H1 (cell line): Measurements from ENCODE around the gene RAD51B.

Source experiments
- EP300 ChIP-seq, 2 experiments: IDR thresholded peaks; 1 replicate in 1 of 2; 2 replicates in 1 of 2; pipeline ENCODE4 v1.6.1; 2011 to 2012; ENCODE audit warnings: low read depth in 2 of 2, low read length in 2 of 2, mild to moderate bottlenecking in 2 of 2, borderline replicate concordance in 1 of 2, inconsistent platforms in 1 of 2, moderate library complexity in 1 of 2
- HDAC2 ChIP-seq, 2 experiments: fragments of 300-600 bp in 1 of 2; sonication (generic) in 1 of 2; IDR thresholded peaks; 2 replicates each; pipeline ENCODE4 v1.6.1; 2011 to 2012; ENCODE audit warnings: low read depth in 2 of 2, low read length in 2 of 2, mild to moderate bottlenecking in 2 of 2, moderate library complexity in 2 of 2, borderline replicate concordance in 1 of 2, inconsistent platforms in 1 of 2
- JUND ChIP-seq: IDR thresholded peaks from 2 replicates; pipeline ENCODE4 v1.6.1; 2011; ENCODE audit warnings: mild to moderate bottlenecking, improper control_type of control experiment, low read length
- TBP ChIP-seq: IDR thresholded peaks from 2 replicates; pipeline ENCODE4 v1.6.1; 2011; ENCODE audit warnings: low read depth, low read length, improper control_type of control experiment

DNA sequence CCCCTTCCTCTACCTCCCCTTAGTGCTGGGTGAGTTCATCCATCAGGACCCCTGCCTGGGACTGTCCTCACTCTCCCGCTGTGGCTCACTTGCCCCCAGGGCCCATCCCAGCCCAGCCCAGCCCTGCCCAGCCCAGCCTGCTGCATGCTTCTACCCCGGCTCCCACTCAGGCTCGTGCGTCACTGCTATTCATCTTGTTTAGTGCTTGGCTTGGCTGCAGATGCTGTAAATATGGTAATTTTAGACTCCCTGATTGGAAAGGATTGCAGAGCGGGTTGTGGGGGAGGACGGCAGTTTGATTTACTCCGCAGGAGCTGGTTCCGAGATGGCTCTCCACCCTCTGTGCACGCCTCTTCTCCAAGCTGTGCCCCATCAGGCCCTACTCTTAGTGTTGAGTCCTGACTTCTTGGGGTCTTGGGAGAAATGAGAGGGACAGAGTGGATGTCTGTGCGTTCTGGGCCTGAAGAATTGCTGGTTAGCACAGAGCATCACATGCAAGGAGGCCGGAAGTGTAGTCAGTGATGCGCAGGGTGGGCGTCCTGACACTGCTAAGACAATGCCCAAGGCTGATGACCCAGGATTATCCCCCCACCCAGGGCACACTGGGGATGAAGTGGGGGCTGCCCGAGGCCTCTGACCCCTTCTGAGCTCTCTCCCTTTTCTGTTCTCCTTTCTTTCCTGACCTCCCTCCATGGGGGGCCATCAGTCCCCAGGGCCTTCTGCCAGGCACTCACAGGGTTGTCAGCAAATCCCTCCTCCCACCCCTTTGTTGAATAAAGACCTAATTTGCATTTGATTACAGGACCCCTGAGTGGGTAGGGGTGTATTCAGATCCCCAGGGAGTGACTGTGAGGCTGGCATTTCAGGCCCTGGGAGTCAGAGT lies 728.9 kb downstream of the RAD51B start:
- no peak for TF ChIP-seq JUND
- peak in 1 of 2 experiments; percentile 81; a peak in 2 of 4 replicates for TF ChIP-seq HDAC2 (IDR thresholded peaks at IDR 0.05; ENCODE audit: borderline replicate concordance in 1 of 2, low read depth in 2 of 2, low read length in 2 of 2)
- TF ChIP-seq TBP = no peak
- no peak for TF ChIP-seq EP300 (IDR thresholded peaks at IDR 0.05; ENCODE audit: borderline replicate concordance in 1 of 2, low read depth in 2 of 2, low read length in 2 of 2)
